Adrenal gland (tissue), 12 donors: Measurements from ENCODE around the gene RNF166. TPM values are rescaled to one million over a fixed set of nuclear protein-coding genes. Genes with fewer than 3 reads are reported as not detected.

Source experiments
- DNase-seq, 7 donors: peaks; one replicate each; pipeline ENCODE4 v3.0.0-alpha.2; 2019 to 2020
- H3K27ac ChIP-seq, 5 donors: fragments of 200-600 bp; sonication (generic) in 4 of 5; 1 replicate in 3 of 5; 2 replicates in 2 of 5; pipeline versions ENCODE4 v1.5.1 to v1.8.0; 2016 to 2020; ENCODE audit warnings: mild to moderate bottlenecking in 1 of 5
- H3K27me3 ChIP-seq: fragments of 200-600 bp; 2 replicates; pipeline ENCODE4 v1.8.0; 2021
- H3K36me3 ChIP-seq, 2 donors: fragments of 200-600 bp; replicated peaks in 1 of 2; 1 replicate in 1 of 2; 2 replicates in 1 of 2; pipeline versions ENCODE4 v1.5.1 to v1.8.0; 2018 to 2022
- H3K4me1 ChIP-seq, 2 donors: fragments of 200-600 bp; replicated peaks in 1 of 2; 1 replicate in 1 of 2; 2 replicates in 1 of 2; pipeline versions ENCODE4 v1.5.1 to v1.8.0; 2018 to 2021
- H3K4me3 ChIP-seq, 4 donors: fragments of 200-600 bp; sonication (generic) in 3 of 4; one replicate each; pipeline ENCODE4 v1.5.1; 2016 to 2018
- H3K9me3 ChIP-seq, 3 donors: fragments of 200-600 bp; sonication (generic) in 1 of 3; replicated peaks in 1 of 3; 1 replicate in 2 of 3; 2 replicates in 1 of 3; pipeline versions ENCODE4 v1.5.1 to v1.8.0; 2016 to 2021
- CTCF ChIP-seq, 6 experiments: fragments of 450-650 bp in 4 of 6; fragments of 200-600 bp in 2 of 6; sonication (generic) in 1 of 6; IDR thresholded peaks; 1 replicate in 5 of 6; 2 replicates in 1 of 6; pipeline versions ENCODE4 v1.5.1 to v1.8.0; 2016 to 2021; ENCODE audit warnings: antibody characterized with exemption in 6 of 6, mild to moderate bottlenecking in 2 of 6, moderate library complexity in 1 of 6
- POLR2A ChIP-seq, 2 donors: fragments of 450-650 bp; IDR thresholded peaks; one replicate each; pipeline ENCODE4 v1.6.1; 2017; ENCODE audit warnings: antibody characterized with exemption in 2 of 2, mild to moderate bottlenecking in 2 of 2, moderate library complexity in 1 of 2
- WGBS, 4 donors: extraction: QIAGEN DNeasy Blood & Tissue Kit in 2 of 4; methylation state at CpG; one replicate each; pipeline versions ENCODE4 v1.1.5 to v1.1.7; 2013 to 2017; 5-methylcytosine and 5-hydroxymethylcytosine counted together
- intact Hi-C, 2 donors: fragments of 100-400 bp; cut with DNase I; formaldehyde crosslinking; loops; one replicate each; pipeline versions ENCODE4 v1.14.1 to v1.15.0; 2022 to 2023
- polyA plus RNA-seq, 3 donors: library from polyadenylated mRNA; stranded (reverse); fragments of 200-250 nt in 2 of 3; fragments of 350-450 nt in 1 of 3; fragmentation: Illumina TruSeq in 1 of 3; extraction: RNeasy Lipid Tissue Mini Kit (QIAGEN cat#74804) in 1 of 3; gene quantifications; one replicate each; pipeline ENCODE4 v1.2.3, GENCODE V29; 2013 to 2014
- total RNA-seq, 9 donors: library from RNA; depleted of rRNA in 4 of 9; stranded (reverse); fragments of >200 nt in 4 of 9; fragments of 120-200 nt in 1 of 9; fragmentation: NEBNext Ultra II Directional in 1 of 9; extraction: Animal tissue kit (Norgen Biotek cat#: 25700) in 1 of 9; gene quantifications; one replicate each; pipeline versions ENCODE4 v1.1.0 to v1.2.4, GENCODE V29; 2013 to 2023
- donor health status: healthy with polysubstance abuse.
- donor health status: Bipolar disorder and iron deficiency.
- donor health status: DM: yes; HTN: yes; CAD: no.
- donor health status: DM: no; HTN: no; CAD: no.
- donor health status: DM: no; HTN: no; CAD: no.
- donor health status: DM: yes; HTN: yes; CAD: no.

RNF166 gene
- total and polyA plus RNA-seq, 12 donors, result 3.0 to 86.3 (median 28.5) TPM

GRCh38 chr16:88706965-88707826, 988 bp upstream of the RNF166 start:
- peaks cover 17 to 35% of the 10 kb centered on the region in 2 donors for H3K4me1 ChIP-seq
- intact Hi-C loops, result no loop called here

GRCh38 chr16:88705801-88706228, 393 bp downstream of the RNF166 start:
- peaks cover 25 to 46% of the 10 kb centered on the region in 2 donors for H3K4me1 ChIP-seq
- no peak for DNase-seq
- WGBS, 4 donors, result 0 to 14% (median 1%) methylated on average over 1 to 44 of the region's 57 CpGs
- peak overlapping the region in 4 of 5 donors; percentile 34 to 97 (median 72) for H3K27ac ChIP-seq
- H3K9me3 ChIP-seq, result no peaks in the 10 kb centered on the region
- no peaks in the 10 kb centered on the region for H3K27me3 ChIP-seq
- TF ChIP-seq POLR2A (IDR thresholded peaks at IDR 0.05), result no peak
- TF ChIP-seq CTCF (IDR thresholded peaks at IDR 0.05), result no peak
- H3K36me3 ChIP-seq, result no peaks in the 10 kb centered on the region
- peak overlapping the region; percentile 16 to 98 (median 63) for H3K4me3 ChIP-seq
- intact Hi-C loops, result no loop called here

More at GRCh38 chr16:88706965-88707826, 988 bp upstream of the RNF166 start:
- no peak for TF ChIP-seq CTCF (IDR thresholded peaks at IDR 0.05)
- TF ChIP-seq POLR2A (IDR thresholded peaks at IDR 0.05), result no peak
- DNase-seq, result no peak
- 37 to 45% (median 43%) methylated on average over 15 to 17 of the region's 17 CpGs for WGBS, 4 donors
- Histone ChIP-seq H3K36me3 (no peaks in the 10 kb centered on the region), H3K27ac (peak overlapping the region in 2 of 5 donors; percentile 34 to 78), H3K27me3 (no peaks in the 10 kb centered on the region), H3K4me3 (peak overlapping the region in 2 of 4 donors; percentile 66 to 98), H3K9me3 (no peaks in the 10 kb centered on the region)

- H3K27ac ChIP-seq, result peak overlapping the region in 4 of 5 donors; percentile 22 to 97 (median 56)
- peak overlapping the region; percentile 16 to 98 (median 63) for H3K4me3 ChIP-seq
- TF ChIP-seq CTCF (IDR thresholded peaks at IDR 0.05) (no peak), POLR2A (IDR thresholded peaks at IDR 0.05) (peak in 1 of 2 donors; percentile 37)
- DNase-seq, result peak in 4 of 7 donors; percentile 51 to 63 (median 54)
- H3K4me1 ChIP-seq, result peaks cover 29 to 52% of the 10 kb centered on the region in 2 donors
- no peaks in the 10 kb centered on the region for H3K27me3 ChIP-seq
- H3K36me3 ChIP-seq, result peaks cover 0 to 1% of the 10 kb centered on the region in 2 donors
- no peaks in the 10 kb centered on the region for H3K9me3 ChIP-seq
- WGBS, 4 donors, result 13 to 41% (median 33%) methylated on average over 5 to 9 of the region's 9 CpGs
- intact Hi-C loops, result no loop called here
Measured at GRCh38 chr16:88705076-88705684, 1.0 kb downstream of the RNF166 start.
